Ovary (tissue), 9 donors: ENCODE measurements around the gene ARID2. TPM values are rescaled to one million over a fixed set of nuclear protein-coding genes. Genes with fewer than 3 reads are reported as not detected.

Experiments
- DNase-seq, 5 donors: peaks; one replicate each; pipeline ENCODE4 v3.0.0-alpha.2; 2019 to 2020
- H3K27ac ChIP-seq, 2 donors: fragments of 200-600 bp; one replicate each; pipeline versions ENCODE4 v1.5.1 to v1.8.0; 2019 to 2022
- H3K27me3 ChIP-seq: fragments of 200-600 bp; one replicate; pipeline ENCODE4 v1.8.0; 2022
- H3K36me3 ChIP-seq: fragments of 200-600 bp; sonication (generic); one replicate; pipeline ENCODE4 v1.5.1; 2019
- H3K4me1 ChIP-seq: one replicate; pipeline ENCODE4 v1.8.1; 2013; ENCODE audit warnings: mild to moderate bottlenecking, moderate library complexity; ENCODE audit not compliant: insufficient read depth
- H3K4me3 ChIP-seq: fragments of 200-600 bp; sonication (generic); one replicate; pipeline ENCODE4 v1.5.1; 2017
- H3K9me3 ChIP-seq, 2 donors: fragments of 200-600 bp in 1 of 2; sonication (generic) in 1 of 2; one replicate each; pipeline versions ENCODE4 v1.5.1 to v1.8.1; 2013 to 2019; ENCODE audit warnings: mild to moderate bottlenecking in 1 of 2, moderate library complexity in 1 of 2
- EP300 ChIP-seq: sonication (generic); formaldehyde crosslinking; IDR thresholded peaks from one replicate; pipeline ENCODE4 v1.6.1; 2017; ENCODE audit warnings: antibody characterized with exemption
- POLR2A ChIP-seq: fragments of 450-650 bp; IDR thresholded peaks from one replicate; pipeline ENCODE4 v1.6.1; 2017; ENCODE audit warnings: antibody characterized with exemption, mild to moderate bottlenecking, moderate library complexity
- WGBS, 3 donors: extraction: QIAGEN DNeasy Blood & Tissue Kit in 1 of 3; methylation state at CpG; one replicate each; pipeline versions ENCODE4 v1.1.5 to v1.1.7; 2013 to 2017; 5-methylcytosine and 5-hydroxymethylcytosine counted together
- intact Hi-C, 4 donors: fragments of 100-400 bp; cut with DNase I; formaldehyde crosslinking; loops; one replicate each; pipeline versions ENCODE4 v1.11.0 to v1.15.1; 2022 to 2023
- polyA plus RNA-seq, 2 donors: library from polyadenylated mRNA; stranded (reverse); fragments of 200-250 nt in 1 of 2; fragments of 350-450 nt in 1 of 2; fragmentation: Illumina TruSeq in 1 of 2; extraction: RNeasy Lipid Tissue Mini Kit (QIAGEN cat#74804) in 1 of 2; gene quantifications; one replicate each; pipeline ENCODE4 v1.2.3, GENCODE V29; 2013 to 2014
- total RNA-seq, 7 donors: library from RNA; depleted of rRNA in 2 of 7; stranded (reverse); fragments of >200 nt in 2 of 7; fragmentation: NEBNext Ultra II Directional in 3 of 7; extraction: Animal tissue kit (Norgen Biotek cat#: 25700) in 3 of 7; gene quantifications; one replicate each; pipeline versions ENCODE4 v1.1.0 to v1.2.4, GENCODE V29; 2016 to 2023
- TF ChIP-seq, protein P1 (sequence below), 3 donors: fragments of 450-650 bp in 2 of 3; fragments of 200-600 bp in 1 of 3; IDR thresholded peaks; one replicate each; pipeline versions ENCODE4 v1.5.1 to v1.8.0; 2016 to 2022; ENCODE audit warnings: antibody characterized with exemption in 3 of 3, mild to moderate bottlenecking in 1 of 3
- donor health status: DM: no; HTN: no; CAD: no; lungs with moderate emphysema.
- donor health status: DM: no; HTN: no; CAD: no.
- donor health status: Bipolar disorder and iron deficiency.
- donor health status: DM: yes; HTN: yes; CAD: no.
- donor health status: DM: no; HTN: no; CAD: no.
- donor health status: DM: yes; HTN: yes; CAD: no.

ARID2 gene
- total and polyA plus RNA-seq, 9 donors = 7.9 to 39.5 (median 32.1) TPM

DNA sequence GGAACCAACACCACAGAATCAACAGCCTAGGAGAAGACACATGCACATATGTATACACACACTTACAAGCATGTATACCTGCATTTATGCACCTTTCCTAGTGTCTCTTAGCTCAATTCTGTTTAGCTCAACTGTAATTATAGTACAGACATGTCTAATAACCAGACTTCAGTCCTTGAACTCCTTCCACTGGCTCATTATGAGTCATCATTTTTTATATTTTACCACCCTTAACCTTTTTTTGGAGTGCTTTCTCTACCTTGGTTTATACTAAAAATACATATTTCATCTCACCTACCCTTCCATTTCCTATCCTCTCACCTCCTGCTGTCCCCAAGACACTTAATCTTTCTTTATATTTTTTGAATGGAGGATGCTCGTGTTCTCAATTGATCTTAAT is 110.4 kb downstream of the ARID2 start:
- H3K27ac ChIP-seq = no peak overlapping the region
- DNase-seq = no peak
- no peaks in the 10 kb centered on the region for H3K9me3 ChIP-seq
- 98 to 100% (median 100%) methylated on average over 1 of the region's 1 CpG for WGBS, 3 donors
- no peaks in the 10 kb centered on the region for H3K27me3 ChIP-seq
- H3K4me3 ChIP-seq = no peak overlapping the region
- no peaks in the 10 kb centered on the region for H3K36me3 ChIP-seq
- no peaks in the 10 kb centered on the region for H3K4me1 ChIP-seq
- TF ChIP-seq, protein P1, sequence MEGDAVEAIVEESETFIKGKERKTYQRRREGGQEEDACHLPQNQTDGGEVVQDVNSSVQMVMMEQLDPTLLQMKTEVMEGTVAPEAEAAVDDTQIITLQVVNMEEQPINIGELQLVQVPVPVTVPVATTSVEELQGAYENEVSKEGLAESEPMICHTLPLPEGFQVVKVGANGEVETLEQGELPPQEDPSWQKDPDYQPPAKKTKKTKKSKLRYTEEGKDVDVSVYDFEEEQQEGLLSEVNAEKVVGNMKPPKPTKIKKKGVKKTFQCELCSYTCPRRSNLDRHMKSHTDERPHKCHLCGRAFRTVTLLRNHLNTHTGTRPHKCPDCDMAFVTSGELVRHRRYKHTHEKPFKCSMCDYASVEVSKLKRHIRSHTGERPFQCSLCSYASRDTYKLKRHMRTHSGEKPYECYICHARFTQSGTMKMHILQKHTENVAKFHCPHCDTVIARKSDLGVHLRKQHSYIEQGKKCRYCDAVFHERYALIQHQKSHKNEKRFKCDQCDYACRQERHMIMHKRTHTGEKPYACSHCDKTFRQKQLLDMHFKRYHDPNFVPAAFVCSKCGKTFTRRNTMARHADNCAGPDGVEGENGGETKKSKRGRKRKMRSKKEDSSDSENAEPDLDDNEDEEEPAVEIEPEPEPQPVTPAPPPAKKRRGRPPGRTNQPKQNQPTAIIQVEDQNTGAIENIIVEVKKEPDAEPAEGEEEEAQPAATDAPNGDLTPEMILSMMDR (IDR thresholded peaks at IDR 0.05) = no peak
- no peak for TF ChIP-seq POLR2A
- TF ChIP-seq EP300 = no peak
- intact Hi-C loops = no loop called here

DNA sequence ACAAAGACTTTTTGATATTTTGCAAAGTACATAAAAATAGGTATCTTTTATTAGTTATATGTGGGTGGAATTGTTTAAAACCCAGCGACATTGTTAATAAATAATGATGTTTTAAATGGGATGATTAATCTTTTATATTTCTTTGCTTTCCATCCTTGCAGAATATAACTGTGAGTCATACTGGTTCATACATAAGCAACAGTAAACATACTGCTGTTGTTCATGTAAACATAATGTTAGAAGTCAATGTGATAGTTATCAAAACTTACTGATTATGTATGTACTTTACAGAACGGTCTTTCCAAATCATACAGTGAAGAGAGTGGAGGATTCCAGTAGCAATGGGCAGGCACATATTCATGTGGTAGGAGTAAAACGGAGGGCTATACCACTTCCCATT is 119.8 kb downstream of the ARID2 start:
- intact Hi-C loops = no loop called here
- Histone ChIP-seq H3K4me3 (no peak overlapping the region), H3K36me3 (no peaks in the 10 kb centered on the region), H3K27ac (no peak overlapping the region), H3K27me3 (no peaks in the 10 kb centered on the region), H3K9me3 (no peaks in the 10 kb centered on the region), H3K4me1 (peaks cover 2% of the 10 kb centered on the region)
- 67 to 79% (median 68%) methylated on average over 3 of the region's 3 CpGs for WGBS, 3 donors
- no peak for TF ChIP-seq POLR2A
- TF ChIP-seq EP300 = no peak
- TF ChIP-seq, protein P1 (IDR thresholded peaks at IDR 0.05) = no peak
- no peak for DNase-seq

DNA sequence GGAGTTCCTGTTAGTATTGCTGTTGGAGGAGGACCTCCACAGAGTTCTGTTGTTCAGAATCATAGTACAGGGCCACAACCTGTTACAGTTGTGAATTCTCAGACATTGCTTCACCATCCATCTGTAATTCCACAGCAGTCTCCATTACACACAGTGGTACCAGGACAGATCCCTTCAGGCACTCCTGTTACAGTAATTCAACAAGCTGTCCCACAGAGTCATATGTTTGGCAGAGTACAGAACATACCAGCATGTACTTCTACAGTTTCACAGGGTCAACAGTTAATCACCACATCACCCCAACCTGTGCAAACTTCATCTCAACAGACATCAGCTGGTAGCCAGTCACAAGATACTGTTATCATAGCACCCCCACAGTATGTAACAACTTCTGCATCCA is 120.8 kb downstream of the ARID2 start:
- Histone ChIP-seq H3K27ac (no peak overlapping the region), H3K4me3 (no peak overlapping the region), H3K9me3 (no peaks in the 10 kb centered on the region), H3K4me1 (peaks cover 2% of the 10 kb centered on the region), H3K36me3 (no peaks in the 10 kb centered on the region), H3K27me3 (no peaks in the 10 kb centered on the region)
- intact Hi-C loops = no loop called here
- TF ChIP-seq POLR2A (no peak), EP300 (no peak)
- TF ChIP-seq, protein P1 (IDR thresholded peaks at IDR 0.05) = no peak
- DNase-seq = no peak

DNA sequence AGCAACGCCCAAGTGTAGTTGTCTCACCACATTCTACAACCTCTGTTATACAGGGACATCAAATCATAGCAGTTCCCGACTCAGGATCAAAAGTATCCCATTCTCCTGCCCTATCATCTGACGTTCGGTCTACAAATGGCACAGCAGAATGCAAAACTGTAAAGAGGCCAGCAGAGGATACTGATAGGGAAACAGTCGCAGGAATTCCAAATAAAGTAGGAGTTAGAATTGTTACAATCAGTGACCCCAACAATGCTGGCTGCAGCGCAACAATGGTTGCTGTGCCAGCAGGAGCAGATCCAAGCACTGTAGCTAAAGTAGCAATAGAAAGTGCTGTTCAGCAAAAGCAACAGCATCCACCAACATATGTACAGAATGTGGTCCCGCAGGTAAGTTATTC is 123.0 kb downstream of the ARID2 start:
- H3K4me1 ChIP-seq = peaks cover 2% of the 10 kb centered on the region
- TF ChIP-seq, protein P1 (IDR thresholded peaks at IDR 0.05) = no peak
- TF ChIP-seq EP300 (no peak), POLR2A (no peak)
- no peaks in the 10 kb centered on the region for H3K36me3 ChIP-seq
- intact Hi-C loops = no loop called here
- no peak overlapping the region for H3K4me3 ChIP-seq
- H3K9me3 ChIP-seq = no peaks in the 10 kb centered on the region
- no peak overlapping the region for H3K27ac ChIP-seq
- H3K27me3 ChIP-seq = no peaks in the 10 kb centered on the region
- WGBS, 3 donors = 18 to 39% (median 25%) methylated on average over 7 of the region's 7 CpGs
- peak in 3 of 5 donors; percentile 42 to 68 (median 43) for DNase-seq

DNA sequence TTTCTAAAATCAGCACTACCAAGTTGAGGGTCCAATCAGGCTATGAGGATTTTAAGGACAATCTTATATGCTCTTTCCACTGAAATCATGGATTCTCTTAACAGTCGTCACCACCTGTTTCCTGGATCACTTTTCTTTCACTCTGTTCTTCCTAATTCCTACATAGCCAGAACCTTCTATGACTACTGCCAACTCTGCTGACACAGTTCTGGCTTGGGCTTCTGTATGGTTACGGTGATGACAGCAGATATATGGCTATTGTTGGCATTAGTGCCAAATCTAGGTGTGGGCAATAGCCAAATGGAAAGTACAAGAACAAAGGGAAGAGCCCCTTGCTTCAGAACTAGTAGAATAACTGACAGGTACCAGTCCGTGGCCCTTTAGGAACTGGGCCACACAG is 124.0 kb downstream of the ARID2 start:
- intact Hi-C loops = no loop called here
- H3K9me3 ChIP-seq = no peaks in the 10 kb centered on the region
- peaks cover 2% of the 10 kb centered on the region for H3K4me1 ChIP-seq
- WGBS, 3 donors = 88 to 94% (median 90%) methylated on average over 3 of the region's 3 CpGs
- H3K27me3 ChIP-seq = no peaks in the 10 kb centered on the region
- TF ChIP-seq POLR2A (no peak), EP300 (no peak)
- TF ChIP-seq, protein P1 (IDR thresholded peaks at IDR 0.05) = no peak
- no peaks in the 10 kb centered on the region for H3K36me3 ChIP-seq
- H3K4me3 ChIP-seq = no peak overlapping the region
- H3K27ac ChIP-seq = no peak overlapping the region
- DNase-seq = no peak
